Stimulated activated CD8-positive, alpha-beta memory T cell treated with anti-CD3 and anti-CD28 coated beads, Interleukin-15, amount 100 ng/mL, for 24 hours (primary cell): ENCODE results near the gene TFAM.

Source experiments
- DNase-seq: peaks from one replicate; pipeline ENCODE4 v3.0.0-alpha.2; 2020; ENCODE audit warnings: low read depth

TFAM gene

DNA sequence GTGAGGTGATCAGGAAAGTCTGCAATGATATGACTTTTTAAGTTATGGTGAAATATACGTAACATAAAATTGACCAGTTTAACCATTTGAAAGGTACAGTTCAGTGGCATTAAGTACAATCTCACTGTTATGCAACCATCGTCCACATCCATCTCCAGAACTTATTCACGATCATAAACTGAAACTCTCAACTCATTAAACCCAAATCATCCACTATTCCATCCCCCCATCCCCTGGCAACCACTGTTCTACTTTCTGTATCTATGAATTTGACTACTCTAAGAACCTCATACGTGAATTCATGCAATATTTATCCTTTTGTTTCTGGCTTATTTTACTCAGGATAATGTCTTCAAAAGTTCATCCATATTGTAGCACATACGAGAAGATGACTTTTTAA, 48.4 kb downstream of the TFAM start:
- DNase-seq, result no peak

DNA sequence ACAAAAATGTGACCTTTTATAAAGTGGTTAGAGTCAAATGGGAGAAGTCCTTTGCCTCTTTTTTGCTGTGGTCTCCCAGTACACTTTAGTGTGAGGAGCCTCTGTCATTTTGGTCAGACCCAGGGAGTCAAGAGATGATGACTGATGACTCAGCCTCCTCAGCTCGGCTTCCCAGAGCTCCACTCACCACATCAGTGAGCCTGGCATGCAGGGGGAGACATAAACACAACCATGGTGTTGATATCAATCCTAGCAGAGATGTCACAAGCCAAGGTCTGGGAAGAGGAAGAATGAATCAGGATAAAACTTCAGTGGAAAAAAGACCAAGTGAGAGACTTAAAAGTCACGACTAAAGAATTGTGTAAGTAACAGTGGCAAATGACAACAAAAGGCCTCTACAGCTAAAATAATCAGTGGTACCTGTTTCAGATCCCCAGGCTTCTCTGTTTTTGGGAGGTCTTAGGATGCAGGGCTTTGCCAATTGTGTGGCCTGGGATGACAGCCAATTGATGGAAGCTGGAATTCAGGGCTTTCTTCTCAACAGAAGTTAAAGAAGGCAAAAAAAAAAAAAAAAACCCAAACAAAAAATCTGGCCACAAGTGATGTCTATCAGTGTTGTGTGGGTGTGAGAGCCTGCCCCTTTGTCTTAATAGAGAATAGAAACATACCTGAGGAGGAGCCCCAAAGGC, 50.2 kb downstream of the TFAM start:
- no peak for DNase-seq

DNA sequence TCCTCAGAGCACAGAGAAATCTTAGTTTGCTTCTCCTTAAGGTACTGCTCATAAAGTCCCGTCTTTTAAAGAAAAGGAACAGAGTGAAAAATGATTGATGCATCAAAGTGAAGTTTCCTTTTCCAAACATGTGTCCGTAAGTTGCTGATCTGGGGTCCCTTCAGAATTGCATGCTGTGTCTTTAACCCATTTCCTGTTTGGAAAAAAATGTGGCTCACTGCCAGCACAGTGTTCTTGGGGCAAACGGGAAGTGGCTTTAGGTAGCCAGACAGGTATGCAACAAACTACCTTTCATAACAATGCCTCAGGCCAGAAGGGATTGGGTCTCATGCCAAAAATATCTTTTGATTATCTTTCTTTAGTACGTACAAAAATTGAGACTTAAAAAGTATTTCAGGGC, 50.9 kb downstream of the TFAM start:
- no peak for DNase-seq

DNA sequence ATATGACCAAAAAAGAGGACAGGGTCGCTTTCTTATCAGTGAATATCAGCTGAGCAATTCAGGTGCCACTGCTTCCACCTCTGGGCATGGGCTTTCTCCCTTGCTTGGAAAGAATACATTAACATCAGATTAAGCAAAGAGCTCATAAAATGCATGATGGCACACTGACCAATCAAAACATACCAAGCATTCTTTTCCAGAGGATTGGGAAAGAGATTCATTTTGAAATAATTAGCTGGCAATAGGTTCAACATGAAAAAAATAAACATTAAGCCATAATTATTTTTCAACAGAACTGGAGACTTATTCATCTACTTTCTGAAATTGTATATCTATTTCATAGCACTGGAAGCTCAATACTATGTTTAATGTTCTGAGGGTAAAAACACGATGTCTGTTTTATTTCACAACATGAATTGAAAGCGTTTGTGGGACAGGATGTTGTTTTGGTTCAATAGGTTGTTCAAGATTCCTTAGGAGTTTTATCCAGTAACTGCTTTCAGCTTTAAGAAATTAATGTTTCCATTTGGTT, 53.2 kb downstream of the TFAM start:
- DNase-seq, result no peak

DNA sequence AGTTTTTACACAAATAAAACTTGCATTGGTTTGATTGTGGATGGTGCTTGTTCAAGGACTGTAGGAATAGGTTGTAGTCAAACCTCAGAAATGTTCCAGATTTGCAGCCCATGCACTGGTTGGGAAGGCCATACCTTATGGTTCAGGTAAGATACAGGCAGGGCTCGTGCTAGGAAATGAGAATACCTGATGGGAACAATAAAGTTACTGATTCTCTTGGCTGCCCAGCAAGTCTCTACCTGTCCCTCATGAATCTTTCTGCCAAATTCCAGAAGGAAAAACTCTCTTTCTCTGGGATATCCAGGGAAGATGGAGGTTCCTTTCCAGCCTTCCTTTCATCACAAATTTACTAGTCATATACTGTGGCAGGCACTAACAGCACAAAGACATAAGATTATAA, 53.8 kb downstream of the TFAM start:
- DNase-seq, result no peak

DNA sequence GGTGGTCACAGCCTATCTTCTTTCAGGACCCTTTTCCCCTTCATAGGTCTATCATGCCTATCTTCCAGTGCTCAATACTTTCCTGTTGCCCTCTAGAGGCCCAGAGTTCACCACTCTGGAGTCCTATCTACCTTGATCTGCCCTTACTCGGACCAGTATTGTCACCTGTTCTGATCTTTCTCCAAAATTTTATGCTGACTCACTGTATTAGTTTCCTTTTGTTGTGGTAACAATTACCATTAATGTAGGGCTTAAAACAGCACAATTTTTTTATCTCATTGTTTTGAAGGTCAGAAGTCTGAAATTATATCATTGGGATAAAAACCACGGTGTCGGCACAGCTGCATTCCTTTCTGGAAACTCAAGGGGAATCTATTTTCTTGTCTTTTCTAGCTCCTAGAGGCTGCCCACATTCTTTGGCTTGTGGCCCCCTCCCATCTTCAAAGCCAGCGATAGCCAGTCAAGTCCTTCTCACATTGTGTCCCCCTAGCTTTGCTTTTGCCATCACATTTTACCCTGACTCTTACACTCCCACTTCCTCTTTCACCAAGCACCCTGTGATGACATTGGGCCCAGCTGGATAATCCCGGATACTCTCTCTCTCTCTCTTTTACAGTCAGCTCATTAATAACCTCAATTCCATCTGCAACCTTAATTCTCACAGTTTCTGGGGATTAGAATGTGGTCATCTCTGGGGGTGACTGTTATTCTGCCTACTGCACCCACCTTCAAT, 54.6 kb downstream of the TFAM start:
- DNase-seq, result no peak

- no peak for DNase-seq
Measured at GRCh38 chr10:58440484-58440883, 55.3 kb downstream of the TFAM start.

DNA sequence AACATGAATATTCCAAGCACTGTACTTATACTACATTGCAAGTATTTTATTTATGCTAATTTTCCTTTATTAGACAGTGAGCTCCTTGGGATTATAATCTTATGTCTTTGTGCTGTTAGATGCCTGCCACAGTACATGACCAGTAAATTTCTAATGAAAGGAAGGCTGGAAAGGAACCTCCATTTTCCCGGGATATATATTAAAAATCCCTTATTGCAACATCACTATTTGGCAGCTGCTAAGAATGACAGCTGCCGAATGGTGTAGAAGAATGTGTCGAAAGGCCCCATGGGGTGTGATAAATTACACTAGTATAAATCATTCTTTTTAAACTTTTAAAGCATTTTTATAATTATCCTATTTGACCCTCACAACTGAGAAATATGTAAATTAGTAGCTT, 59.1 kb downstream of the TFAM start:
- no peak for DNase-seq

DNA sequence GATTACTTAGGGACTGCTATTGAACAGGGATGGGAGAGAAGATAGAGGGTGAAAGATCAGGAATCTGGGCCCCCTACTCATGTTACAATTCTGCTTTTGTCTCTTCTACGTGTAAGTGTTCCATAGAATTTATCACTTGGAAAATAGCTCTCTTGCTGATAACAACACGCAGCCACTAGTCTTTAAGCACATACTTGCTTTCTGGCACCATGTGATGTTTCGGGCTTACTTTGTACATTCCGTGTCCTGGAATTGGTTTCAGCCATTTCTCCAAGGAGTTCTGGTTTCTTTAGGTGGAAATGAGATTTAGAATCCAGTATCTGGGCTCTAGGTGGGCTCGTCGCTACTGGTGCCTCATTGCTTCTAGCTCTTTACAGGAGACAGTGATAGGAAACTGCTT, 59.7 kb downstream of the TFAM start:
- DNase-seq, result no peak

DNA sequence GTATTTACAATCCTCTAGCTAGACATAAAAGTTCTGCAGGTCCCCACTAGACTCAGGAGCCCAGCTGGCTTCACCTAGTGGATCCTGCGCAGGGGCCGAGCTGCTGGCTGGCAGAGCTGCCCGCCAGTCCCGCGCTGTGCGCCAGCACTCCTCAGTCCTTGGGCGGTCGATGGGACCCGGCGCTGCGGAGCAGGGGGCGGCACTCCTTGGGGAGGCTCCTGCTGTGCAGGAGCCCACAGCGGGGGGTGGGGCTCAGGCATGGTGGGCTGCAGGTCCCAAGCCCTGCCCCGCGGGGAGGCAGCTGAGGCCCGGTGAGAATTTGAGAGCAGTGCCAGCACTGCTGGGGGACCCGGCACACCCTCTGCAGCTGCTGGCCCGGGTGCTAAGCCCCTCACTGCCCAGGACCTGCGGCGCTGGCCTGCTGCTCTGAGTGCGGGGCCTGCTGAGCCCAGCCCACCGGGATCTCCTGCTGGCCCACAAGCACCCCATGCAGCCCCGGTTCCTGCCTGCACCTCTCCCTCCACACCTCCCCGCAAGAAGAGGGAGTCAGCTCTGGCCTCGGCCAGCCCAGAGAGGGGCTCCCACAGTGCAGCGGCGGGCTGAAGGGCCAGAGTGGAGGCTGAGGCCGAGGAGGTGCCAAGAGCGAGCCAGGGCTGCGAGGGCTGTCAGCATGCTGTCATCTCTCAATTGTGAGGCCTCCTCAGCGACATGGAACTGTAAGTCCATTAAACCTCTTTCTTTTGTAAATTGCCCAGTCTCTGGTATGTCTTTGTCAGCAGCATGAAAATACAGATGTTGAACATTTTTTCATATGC, 63.1 kb downstream of the TFAM start:
- no peak for DNase-seq
